AG04449 (cell line): ENCODE results near the gene PFKFB3.
"Not testable (repeated sequence)": the region's sequence is repeated elsewhere in the genome, so short reads cannot be mapped to it uniquely, and the experiment has no call there.

Experiments
- CTCF ChIA-PET: fragments of 350-600 bp; formaldehyde crosslinking; extraction: SDS; loops from one replicate; lab custom pipeline; 2021; ENCODE audit warnings: antibody characterized with exemption; lab: Yijun Ruan, JAX
- POLR2A ChIA-PET: fragments of 400-600, 350-600 bp; formaldehyde crosslinking; extraction: SDS; loops from one replicate; lab custom pipeline; 2020; ENCODE audit warnings: antibody characterized with exemption, inconsistent platforms; lab: Yijun Ruan, JAX
- DNase-seq: peaks from one replicate; pipeline ENCODE4 v3.0.0-alpha.2; 2010; ENCODE audit warnings: low read depth, low spot score
- H3K4me3 ChIP-seq: 2 replicates; pipeline ENCODE4 v1.5.1; 2011; ENCODE audit warnings: low read depth, mild to moderate bottlenecking, control low read depth, low read length
- CTCF ChIP-seq: IDR thresholded peaks from one replicate; pipeline ENCODE4 v1.5.1; 2011; ENCODE audit warnings: mild to moderate bottlenecking, moderate library complexity, low read length, control low read depth, inconsistent platforms; ENCODE audit not compliant: insufficient read depth; ENCODE audit errors: missing control alignments

PFKFB3 gene

GRCh38 chr10:6232846-6233724 lies 30.4 kb downstream of the PFKFB3 start:
- H3K4me3 ChIP-seq, result no peak overlapping the region
- DNase-seq, result no peak
- TF ChIP-seq CTCF, result no peak
- ChIA-PET CTCF (interaction anchor here (2.1 kb wide), 1 partner anchor 12 kb away, joined by 8 read pairs; no protein-coding TSS in a partner anchor), POLR2A (no interaction called here)

GRCh38 chr10:6233725-6234277 lies 31.1 kb downstream of the PFKFB3 start:
- no peak for TF ChIP-seq CTCF
- DNase-seq, result no peak
- ChIA-PET POLR2A (no interaction called here), CTCF (interaction anchor here (0.6 to 2.1 kb wide), 3 partner anchors 11 to 147 kb away, joined by 3 to 8 read pairs (median 5); partner anchors contain the start of gene PFKFB3)
- no peak overlapping the region for H3K4me3 ChIP-seq

- no peak for DNase-seq
- TF ChIP-seq CTCF, result no peak
- H3K4me3 ChIP-seq, result no peak overlapping the region
- POLR2A ChIA-PET, result no interaction called here
- CTCF ChIA-PET, result interaction anchor here (0.6 to 2.1 kb wide), 3 partner anchors 10 to 147 kb away, joined by 3 to 8 read pairs (median 5); partner anchors contain the start of gene PFKFB3
Observed at GRCh38 chr10:6234371-6234770, 31.6 kb downstream of the PFKFB3 start.

- TF ChIP-seq CTCF, result no peak
- DNase-seq, result no peak
- H3K4me3 ChIP-seq, result no peak overlapping the region
- POLR2A ChIA-PET, result no interaction called here
- CTCF ChIA-PET, result interaction anchor here (1.3 to 3.0 kb wide), 2 partner anchors 9 to 165 kb away, joined by 6 to 10 read pairs; no protein-coding TSS in a partner anchor
Observed at GRCh38 chr10:6236349-6237198, 33.8 kb downstream of the PFKFB3 start.

DNA sequence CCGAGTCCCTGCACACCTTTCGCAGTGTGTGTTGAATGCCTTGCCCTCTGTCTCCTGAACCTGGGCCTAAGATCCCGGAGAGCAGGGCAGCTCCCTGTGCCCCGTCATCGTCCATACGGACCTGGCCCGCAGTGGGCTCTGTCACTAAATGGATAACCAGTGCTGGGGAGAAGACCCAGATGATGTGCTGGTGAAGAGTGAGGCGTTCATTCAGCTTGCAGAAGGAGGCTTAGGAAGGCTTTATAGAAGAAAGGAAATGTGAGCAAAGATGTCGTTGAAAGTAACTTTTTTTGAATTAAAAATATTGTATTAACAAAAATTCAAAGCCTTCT lies 34.4 kb downstream of the PFKFB3 start:
- no peak for TF ChIP-seq CTCF
- no peak overlapping the region for H3K4me3 ChIP-seq
- DNase-seq, result no peak
- POLR2A ChIA-PET, result no interaction called here
- CTCF ChIA-PET, result interaction anchor here (3.0 kb wide), 1 partner anchor 164 kb away, joined by 10 read pairs; no protein-coding TSS in a partner anchor

GRCh38 chr10:6238587-6239212 lies 36.0 kb downstream of the PFKFB3 start:
- H3K4me3 ChIP-seq, DNase-seq: not testable (repeated sequence)
- ChIA-PET POLR2A (interaction anchor here (2.4 kb wide), 1 partner anchor 36 kb away, joined by 9 read pairs; the partner anchor contains the start of gene PFKFB3), CTCF (interaction anchor here (0.6 to 3.0 kb wide), 5 partner anchors 10 to 167 kb away, joined by 3 to 10 read pairs (median 5); partner anchors contain the start of gene PFKFB3)
